Adipose tissue (tissue), 3 donors: ENCODE measurements around the gene TUBA3E. TPM values are rescaled to one million over a fixed set of nuclear protein-coding genes. Genes with fewer than 3 reads are reported as not detected.
"Not testable (repeated sequence)": the region's sequence is repeated elsewhere in the genome, so short reads cannot be mapped to it uniquely, and the experiment has no call there.

Experiments
- H3K27ac ChIP-seq: one replicate; pipeline ENCODE4 v1.5.1; 2013; ENCODE audit warnings: low read depth, low read length
- WGBS, 3 donors: extraction: QIAGEN DNeasy Blood & Tissue Kit; methylation state at CpG; one replicate each; pipeline ENCODE4 v1.1.7; 2013; 5-methylcytosine and 5-hydroxymethylcytosine counted together
- polyA plus RNA-seq, 3 donors: library from polyadenylated mRNA; stranded (reverse); fragments of 200-250 nt; gene quantifications; one replicate each; pipeline ENCODE4 v1.2.3, GENCODE V29; 2013
- donor health status: healthy with polysubstance abuse.
- donor health status: Bipolar disorder and iron deficiency.
- donor health status: healthy.

The TUBA3E gene
- polyA plus RNA-seq, 3 donors: 0.05 TPM; not detected in 2

GRCh38 chr2:130174866-130175265 lies 23.4 kb downstream of the TUBA3E start:
- 81 to 94% (median 89%) methylated on average over 4 to 5 of the region's 5 CpGs for WGBS, 3 donors
- H3K27ac ChIP-seq: not testable (repeated sequence)

DNA sequence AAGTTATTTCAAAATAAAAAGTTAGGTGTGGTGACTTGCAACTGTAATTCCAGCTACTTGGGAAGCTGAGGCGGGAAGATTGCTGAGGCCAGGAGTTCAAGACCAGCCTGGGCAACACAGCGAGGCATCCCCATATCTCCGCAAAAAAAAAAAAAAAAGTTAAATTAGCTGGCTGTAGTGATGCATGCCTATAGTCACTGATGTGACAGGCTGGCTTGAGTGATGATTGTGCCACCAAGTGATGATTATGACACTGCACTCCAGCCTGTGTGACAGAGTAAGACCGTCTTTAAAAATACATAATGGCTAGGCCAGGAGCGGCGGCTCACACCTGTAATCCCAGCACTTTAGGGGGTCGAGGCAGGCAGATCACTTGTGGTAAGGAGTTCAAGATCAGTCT lies 28.3 kb downstream of the TUBA3E start:
- 91 to 92% (median 91%) methylated on average over 7 of the region's 7 CpGs for WGBS, 3 donors

GRCh38 chr2:130169163-130169562 lies 29.1 kb downstream of the TUBA3E start:
- not testable (repeated sequence) for H3K27ac ChIP-seq
- WGBS, 3 donors: 92 to 98% (median 94%) methylated on average over 3 of the region's 3 CpGs

More for the DNA sequence above, 28.3 kb downstream of the TUBA3E start:
- H3K27ac ChIP-seq: no peak overlapping the region

GRCh38 chr2:130166611-130167010 lies 31.6 kb downstream of the TUBA3E start:
- WGBS, 3 donors: 73 to 86% (median 80%) methylated on average over 3 of the region's 3 CpGs
- H3K27ac ChIP-seq: not testable (repeated sequence)

GRCh38 chr2:130165293-130166016 lies 32.8 kb downstream of the TUBA3E start:
- no peak overlapping the region for H3K27ac ChIP-seq
- WGBS, 3 donors: 94 to 97% (median 96%) methylated on average over 8 of the region's 8 CpGs

DNA sequence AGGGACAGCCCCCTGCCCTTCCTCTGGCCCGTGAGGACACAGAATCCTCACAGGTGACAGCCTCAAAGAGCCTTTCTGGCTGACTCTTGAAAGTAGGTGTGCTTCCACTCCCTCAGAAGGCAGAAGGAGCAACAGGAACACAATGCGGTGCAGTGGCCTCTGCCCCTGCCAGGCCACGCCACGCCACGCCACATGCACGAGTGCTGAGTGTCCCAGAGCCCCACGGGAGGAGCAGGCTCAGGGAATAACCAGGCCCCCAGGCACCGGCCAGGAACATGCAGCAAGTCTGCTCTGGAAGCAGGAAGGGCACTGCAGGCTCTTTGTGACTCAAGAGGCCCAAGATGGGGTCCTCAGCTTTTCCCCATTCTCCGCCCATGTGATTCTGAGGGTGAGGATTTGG lies 35.3 kb downstream of the TUBA3E start:
- H3K27ac ChIP-seq: no peak overlapping the region
- WGBS, 3 donors: 92 to 95% (median 94%) methylated on average over 9 of the region's 9 CpGs

- WGBS, 3 donors: 86 to 96% (median 90%) methylated on average over 6 of the region's 7 CpGs
Measured at GRCh38 chr2:130162486-130162885, 35.8 kb downstream of the TUBA3E start.

GRCh38 chr2:130160838-130161705 lies 37.2 kb downstream of the TUBA3E start:
- H3K27ac ChIP-seq: not testable (repeated sequence)
- WGBS, 3 donors: 87 to 91% (median 88%) methylated on average over 25 of the region's 25 CpGs

More at GRCh38 chr2:130162486-130162885, 35.8 kb downstream of the TUBA3E start:
- not testable (repeated sequence) for H3K27ac ChIP-seq

DNA sequence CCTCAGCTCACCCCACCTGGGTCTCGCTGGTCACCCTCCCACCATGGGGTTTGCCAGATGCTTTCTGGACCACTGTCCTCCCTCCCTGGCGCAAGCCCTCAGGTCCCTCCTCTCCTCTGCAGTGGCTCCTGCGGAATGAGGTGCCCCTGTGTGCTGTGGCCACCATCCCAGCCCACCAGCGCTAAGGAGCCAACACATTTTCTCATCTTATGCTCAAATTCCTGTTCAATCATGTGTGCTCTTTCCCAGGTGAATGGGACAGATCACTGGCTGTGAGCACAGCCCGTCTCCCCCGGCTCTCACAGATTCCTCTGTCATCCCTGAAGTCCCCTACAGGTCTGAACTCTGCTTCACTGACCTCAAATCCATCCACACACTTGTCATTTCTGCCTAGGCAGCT lies 38.1 kb downstream of the TUBA3E start:
- no peak overlapping the region for H3K27ac ChIP-seq

GRCh38 chr2:130159376-130159775 lies 38.9 kb downstream of the TUBA3E start:
- H3K27ac ChIP-seq: not testable (repeated sequence)
- WGBS, 3 donors: 93 to 99% (median 97%) methylated on average over 4 of the region's 4 CpGs

More for the DNA sequence above, 38.1 kb downstream of the TUBA3E start:
- WGBS, 3 donors: 97 to 99% (median 97%) methylated on average over 6 of the region's 6 CpGs

DNA sequence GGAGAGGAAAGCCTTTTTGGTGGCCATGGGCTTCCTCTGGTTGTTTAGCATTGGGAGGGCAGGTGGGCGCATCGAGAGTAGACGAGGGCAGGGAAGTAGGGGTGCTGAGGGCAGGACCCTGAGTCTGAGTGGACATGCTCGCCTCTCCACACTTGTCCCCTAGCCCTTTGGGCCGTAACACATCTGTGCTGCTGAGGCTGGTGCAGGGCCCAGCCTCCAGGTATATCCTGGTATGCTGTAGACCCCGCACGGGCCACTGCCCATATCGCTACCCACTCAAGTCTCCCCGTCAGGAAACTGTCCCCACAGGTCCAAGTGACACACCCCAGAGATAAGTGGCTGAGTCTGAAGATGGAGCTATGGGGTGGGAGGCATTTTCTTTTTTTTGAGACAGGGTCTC lies 39.6 kb downstream of the TUBA3E start:
- 91 to 99% (median 96%) methylated on average over 9 of the region's 9 CpGs for WGBS, 3 donors
- no peak overlapping the region for H3K27ac ChIP-seq

GRCh38 chr2:130157825-130158514 lies 40.3 kb downstream of the TUBA3E start:
- not testable (repeated sequence) for H3K27ac ChIP-seq
- 63 to 79% (median 64%) methylated on average over 13 of the region's 13 CpGs for WGBS, 3 donors

DNA sequence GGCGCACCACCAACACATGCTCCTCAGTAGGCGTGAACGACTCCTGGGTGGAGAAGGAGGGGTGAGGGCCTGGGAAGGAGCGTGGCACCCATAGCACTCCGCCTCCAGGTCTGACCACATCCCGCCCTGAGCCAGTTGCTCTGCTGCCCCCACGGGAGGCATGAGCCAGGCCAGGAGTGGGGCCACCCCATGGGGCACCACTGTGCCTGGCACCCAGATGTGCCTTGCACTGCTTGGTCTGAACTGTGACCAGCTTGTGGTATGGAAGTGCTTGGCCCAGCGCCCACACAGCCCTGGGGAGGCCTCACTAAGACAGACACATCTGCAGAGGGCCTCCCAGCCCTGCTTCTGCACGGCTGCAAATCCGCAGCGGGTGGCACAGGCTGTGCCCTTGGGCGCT lies 40.9 kb downstream of the TUBA3E start:
- 73 to 82% (median 80%) methylated on average over 9 to 11 of the region's 12 CpGs for WGBS, 3 donors
- not testable (repeated sequence) for H3K27ac ChIP-seq

DNA sequence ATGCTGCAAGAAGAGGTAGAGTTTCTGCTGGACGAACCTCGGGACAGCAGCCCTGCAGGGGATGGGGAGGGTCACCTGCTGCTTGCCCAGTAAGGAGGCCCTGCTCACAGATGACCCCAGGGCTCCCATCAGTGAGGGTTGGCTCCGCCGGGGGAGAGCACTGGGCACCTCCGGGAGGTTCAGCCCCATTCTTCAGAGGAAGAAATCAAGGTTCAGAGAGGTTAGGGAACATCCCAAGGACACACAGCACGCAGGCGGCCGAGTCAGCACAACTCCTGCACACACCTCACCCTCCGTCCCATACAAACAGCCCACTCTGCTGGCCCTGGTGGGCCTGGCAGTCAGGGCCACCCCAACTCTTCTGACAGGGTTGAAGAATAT lies 41.6 kb downstream of the TUBA3E start:
- no peak overlapping the region for H3K27ac ChIP-seq
- WGBS, 3 donors: 82 to 92% (median 90%) methylated on average over 9 of the region's 9 CpGs

- not testable (repeated sequence) for H3K27ac ChIP-seq
- 28 to 74% (median 74%) methylated on average over 15 to 16 of the region's 16 CpGs for WGBS, 3 donors
Measured at GRCh38 chr2:130155956-130156623, 42.1 kb downstream of the TUBA3E start.

- no peak overlapping the region for H3K27ac ChIP-seq
- WGBS, 3 donors: 94 to 96% (median 96%) methylated on average over 29 of the region's 29 CpGs
Measured at GRCh38 chr2:130154773-130155765, 43.2 kb downstream of the TUBA3E start.

DNA sequence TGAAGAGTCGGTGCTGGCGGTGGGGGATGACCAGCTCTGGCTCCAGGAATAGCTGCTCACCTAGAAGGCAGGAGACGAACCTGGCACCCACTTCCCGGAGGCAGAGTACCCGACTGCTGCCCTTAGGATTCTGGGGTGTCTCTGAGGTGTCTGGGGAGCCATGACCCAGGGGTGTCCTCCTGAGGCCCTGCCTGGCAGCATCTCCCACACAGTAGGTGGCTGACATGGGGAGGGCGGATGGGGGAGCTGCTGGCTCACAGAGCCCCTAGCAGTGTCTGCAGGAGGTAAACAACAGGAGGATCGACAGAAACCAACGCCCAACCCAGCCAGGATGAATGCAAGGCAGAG lies 43.8 kb downstream of the TUBA3E start:
- 89 to 97% (median 95%) methylated on average over 4 to 8 of the region's 8 CpGs for WGBS, 3 donors
- not testable (repeated sequence) for H3K27ac ChIP-seq
